HL-60 (cell line): Measurements from ENCODE around the gene IRAK2.

Source experiments
- DNase-seq, 2 experiments: peaks; one replicate each; pipeline ENCODE4 v3.0.0-alpha.2; 2010 to 2020; ENCODE audit warnings: low read depth in 1 of 2, low spot score in 1 of 2
- H3K27ac ChIP-seq: fragments of 250-450 bp; sonication (Bioruptor Pico); replicated peaks from 2 replicates; pipeline ENCODE4 v1.5.1; 2020; ENCODE audit warnings: mild to moderate bottlenecking, moderate library complexity
- H3K27me3 ChIP-seq: fragments of 250-450 bp; sonication (Bioruptor Pico); 2 replicates; pipeline ENCODE4 v1.5.1; 2021; ENCODE audit warnings: mild to moderate bottlenecking, moderate library complexity; ENCODE audit not compliant: insufficient read depth, poor library complexity, severe bottlenecking
- H3K4me3 ChIP-seq: replicated peaks from 2 replicates; pipeline ENCODE4 v1.5.1; 2011; ENCODE audit warnings: mild to moderate bottlenecking, control low read depth, low read length; ENCODE audit not compliant: insufficient read depth
- CTCF ChIP-seq: IDR thresholded peaks from one replicate; pipeline ENCODE4 v1.5.1; 2011; ENCODE audit warnings: low read length, control low read depth, inconsistent platforms; ENCODE audit not compliant: insufficient read depth
- GABPA ChIP-seq: IDR thresholded peaks from 2 replicates; pipeline ENCODE4 v1.6.1; 2012; ENCODE audit warnings: low read depth
- POLR2AphosphoS5 ChIP-seq: IDR thresholded peaks from 2 replicates; pipeline ENCODE4 v1.6.1; 2012; ENCODE audit warnings: low read depth
- SPI1 ChIP-seq: IDR thresholded peaks from 2 replicates; pipeline ENCODE4 v1.6.1; 2012; ENCODE audit warnings: low read depth, mild to moderate bottlenecking, borderline replicate concordance
- TF ChIP-seq, protein P1 (sequence below): IDR thresholded peaks from 2 replicates; pipeline ENCODE4 v1.6.1; 2012; ENCODE audit warnings: low read depth; ENCODE audit not compliant: insufficient replicate concordance

The IRAK2 gene

GRCh38 chr3:10192953-10193691, 28.4 kb downstream of the IRAK2 start:
- H3K4me3 ChIP-seq: no peak overlapping the region
- H3K27me3 ChIP-seq: no peaks in the 10 kb centered on the region
- H3K27ac ChIP-seq: no peak overlapping the region
- no peak for TF ChIP-seq GABPA
- TF ChIP-seq, protein P1, sequence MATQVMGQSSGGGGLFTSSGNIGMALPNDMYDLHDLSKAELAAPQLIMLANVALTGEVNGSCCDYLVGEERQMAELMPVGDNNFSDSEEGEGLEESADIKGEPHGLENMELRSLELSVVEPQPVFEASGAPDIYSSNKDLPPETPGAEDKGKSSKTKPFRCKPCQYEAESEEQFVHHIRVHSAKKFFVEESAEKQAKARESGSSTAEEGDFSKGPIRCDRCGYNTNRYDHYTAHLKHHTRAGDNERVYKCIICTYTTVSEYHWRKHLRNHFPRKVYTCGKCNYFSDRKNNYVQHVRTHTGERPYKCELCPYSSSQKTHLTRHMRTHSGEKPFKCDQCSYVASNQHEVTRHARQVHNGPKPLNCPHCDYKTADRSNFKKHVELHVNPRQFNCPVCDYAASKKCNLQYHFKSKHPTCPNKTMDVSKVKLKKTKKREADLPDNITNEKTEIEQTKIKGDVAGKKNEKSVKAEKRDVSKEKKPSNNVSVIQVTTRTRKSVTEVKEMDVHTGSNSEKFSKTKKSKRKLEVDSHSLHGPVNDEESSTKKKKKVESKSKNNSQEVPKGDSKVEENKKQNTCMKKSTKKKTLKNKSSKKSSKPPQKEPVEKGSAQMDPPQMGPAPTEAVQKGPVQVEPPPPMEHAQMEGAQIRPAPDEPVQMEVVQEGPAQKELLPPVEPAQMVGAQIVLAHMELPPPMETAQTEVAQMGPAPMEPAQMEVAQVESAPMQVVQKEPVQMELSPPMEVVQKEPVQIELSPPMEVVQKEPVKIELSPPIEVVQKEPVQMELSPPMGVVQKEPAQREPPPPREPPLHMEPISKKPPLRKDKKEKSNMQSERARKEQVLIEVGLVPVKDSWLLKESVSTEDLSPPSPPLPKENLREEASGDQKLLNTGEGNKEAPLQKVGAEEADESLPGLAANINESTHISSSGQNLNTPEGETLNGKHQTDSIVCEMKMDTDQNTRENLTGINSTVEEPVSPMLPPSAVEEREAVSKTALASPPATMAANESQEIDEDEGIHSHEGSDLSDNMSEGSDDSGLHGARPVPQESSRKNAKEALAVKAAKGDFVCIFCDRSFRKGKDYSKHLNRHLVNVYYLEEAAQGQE: no peak
- no peak for TF ChIP-seq POLR2AphosphoS5
- TF ChIP-seq SPI1: no peak
- TF ChIP-seq CTCF: no peak
- peak in 1 of 2 experiments; percentile 29 for DNase-seq

GRCh38 chr3:10193692-10194327, 29.1 kb downstream of the IRAK2 start:
- no peak for DNase-seq
- no peak for TF ChIP-seq CTCF
- no peak for TF ChIP-seq POLR2AphosphoS5
- no peak overlapping the region for H3K27ac ChIP-seq
- no peak overlapping the region for H3K4me3 ChIP-seq
- no peaks in the 10 kb centered on the region for H3K27me3 ChIP-seq

- no peak for DNase-seq
- Histone ChIP-seq H3K27ac (no peak overlapping the region), H3K4me3 (no peak overlapping the region)
These were observed 29.8 kb downstream of the IRAK2 start for GRCh38 chr3:10194328-10195071.

More at GRCh38 chr3:10194328-10195071, 29.8 kb downstream of the IRAK2 start:
- H3K27me3 ChIP-seq: no peaks in the 10 kb centered on the region
- TF ChIP-seq, protein P1: no peak
- TF ChIP-seq GABPA: no peak
- TF ChIP-seq CTCF: no peak
- TF ChIP-seq SPI1: no peak
- TF ChIP-seq POLR2AphosphoS5: no peak
